Adrenal gland (tissue), 12 donors: ENCODE data around the gene RNU6-9. TPM values are rescaled to one million over a fixed set of nuclear protein-coding genes. Genes with fewer than 3 reads are reported as not detected.

ENCODE experiments used
- DNase-seq, 7 donors: peaks; one replicate each; pipeline ENCODE4 v3.0.0-alpha.2; 2019 to 2020
- H3K27ac ChIP-seq, 5 donors: fragments of 200-600 bp; sonication (generic) in 4 of 5; 1 replicate in 3 of 5; 2 replicates in 2 of 5; pipeline versions ENCODE4 v1.5.1 to v1.8.0; 2016 to 2020; ENCODE audit warnings: mild to moderate bottlenecking in 1 of 5
- H3K27me3 ChIP-seq: fragments of 200-600 bp; 2 replicates; pipeline ENCODE4 v1.8.0; 2021
- H3K36me3 ChIP-seq, 2 donors: fragments of 200-600 bp; replicated peaks in 1 of 2; 1 replicate in 1 of 2; 2 replicates in 1 of 2; pipeline versions ENCODE4 v1.5.1 to v1.8.0; 2018 to 2022
- H3K4me1 ChIP-seq, 2 donors: fragments of 200-600 bp; replicated peaks in 1 of 2; 1 replicate in 1 of 2; 2 replicates in 1 of 2; pipeline versions ENCODE4 v1.5.1 to v1.8.0; 2018 to 2021
- H3K4me3 ChIP-seq, 4 donors: fragments of 200-600 bp; sonication (generic) in 3 of 4; one replicate each; pipeline ENCODE4 v1.5.1; 2016 to 2018
- H3K9me3 ChIP-seq, 3 donors: fragments of 200-600 bp; sonication (generic) in 1 of 3; replicated peaks in 1 of 3; 1 replicate in 2 of 3; 2 replicates in 1 of 3; pipeline versions ENCODE4 v1.5.1 to v1.8.0; 2016 to 2021
- POLR2A ChIP-seq, 2 donors: fragments of 450-650 bp; IDR thresholded peaks; one replicate each; pipeline ENCODE4 v1.6.1; 2017; ENCODE audit warnings: antibody characterized with exemption in 2 of 2, mild to moderate bottlenecking in 2 of 2, moderate library complexity in 1 of 2
- WGBS, 4 donors: extraction: QIAGEN DNeasy Blood & Tissue Kit in 2 of 4; methylation state at CpG; one replicate each; pipeline versions ENCODE4 v1.1.5 to v1.1.7; 2013 to 2017; 5-methylcytosine and 5-hydroxymethylcytosine counted together
- intact Hi-C, 2 donors: fragments of 100-400 bp; cut with DNase I; formaldehyde crosslinking; loops; one replicate each; pipeline versions ENCODE4 v1.14.1 to v1.15.0; 2022 to 2023
- polyA plus RNA-seq, 3 donors: library from polyadenylated mRNA; stranded (reverse); fragments of 200-250 nt in 2 of 3; fragments of 350-450 nt in 1 of 3; fragmentation: Illumina TruSeq in 1 of 3; extraction: RNeasy Lipid Tissue Mini Kit (QIAGEN cat#74804) in 1 of 3; gene quantifications; one replicate each; pipeline ENCODE4 v1.2.3, GENCODE V29; 2013 to 2014
- total RNA-seq, 9 donors: library from RNA; depleted of rRNA in 4 of 9; stranded (reverse); fragments of >200 nt in 4 of 9; fragments of 120-200 nt in 1 of 9; fragmentation: NEBNext Ultra II Directional in 1 of 9; extraction: Animal tissue kit (Norgen Biotek cat#: 25700) in 1 of 9; gene quantifications; one replicate each; pipeline versions ENCODE4 v1.1.0 to v1.2.4, GENCODE V29; 2013 to 2023
- TF ChIP-seq, protein P1 (sequence below), 6 experiments: fragments of 450-650 bp in 4 of 6; fragments of 200-600 bp in 2 of 6; sonication (generic) in 1 of 6; IDR thresholded peaks; 1 replicate in 5 of 6; 2 replicates in 1 of 6; pipeline versions ENCODE4 v1.5.1 to v1.8.0; 2016 to 2021; ENCODE audit warnings: antibody characterized with exemption in 6 of 6, mild to moderate bottlenecking in 2 of 6, moderate library complexity in 1 of 6
- donor health status: healthy with polysubstance abuse.
- donor health status: Bipolar disorder and iron deficiency.
- donor health status: DM: yes; HTN: yes; CAD: no.
- donor health status: DM: no; HTN: no; CAD: no.
- donor health status: DM: no; HTN: no; CAD: no.
- donor health status: DM: yes; HTN: yes; CAD: no.

Gene RNU6-9
- total and polyA plus RNA-seq, 12 donors: not detected

DNA sequence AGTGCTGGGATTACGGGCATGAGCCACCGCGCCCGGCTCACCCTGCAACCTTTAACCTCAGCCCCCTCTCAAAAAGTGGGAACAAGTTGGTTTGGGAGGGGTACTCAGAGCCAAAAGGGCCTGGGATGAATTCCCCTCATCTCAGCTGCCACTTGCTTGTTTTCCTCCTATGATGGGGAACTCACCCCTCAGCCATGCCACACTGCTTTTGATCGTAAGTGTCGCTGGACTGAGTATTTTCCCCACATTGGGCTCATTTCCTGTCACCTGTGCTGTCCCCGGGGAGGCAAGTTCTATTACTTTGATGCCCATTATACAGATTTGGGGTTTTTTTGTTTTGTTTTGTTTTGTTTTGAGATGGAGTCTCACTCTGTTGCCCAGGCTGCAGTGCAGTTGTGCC lies 13.2 kb downstream of the RNU6-9 start:
- WGBS, 4 donors: 93 to 98% (median 97%) methylated on average over 5 to 7 of the region's 7 CpGs
- DNase-seq: no peak
- Histone ChIP-seq H3K4me3 (no peak overlapping the region), H3K27me3 (no peaks in the 10 kb centered on the region), H3K36me3 (no peaks in the 10 kb centered on the region), H3K27ac (no peak overlapping the region), H3K4me1 (peaks cover 3 to 10% of the 10 kb centered on the region in 2 donors), H3K9me3 (no peaks in the 10 kb centered on the region)
- intact Hi-C loops: no loop called here
- TF ChIP-seq, protein P1, sequence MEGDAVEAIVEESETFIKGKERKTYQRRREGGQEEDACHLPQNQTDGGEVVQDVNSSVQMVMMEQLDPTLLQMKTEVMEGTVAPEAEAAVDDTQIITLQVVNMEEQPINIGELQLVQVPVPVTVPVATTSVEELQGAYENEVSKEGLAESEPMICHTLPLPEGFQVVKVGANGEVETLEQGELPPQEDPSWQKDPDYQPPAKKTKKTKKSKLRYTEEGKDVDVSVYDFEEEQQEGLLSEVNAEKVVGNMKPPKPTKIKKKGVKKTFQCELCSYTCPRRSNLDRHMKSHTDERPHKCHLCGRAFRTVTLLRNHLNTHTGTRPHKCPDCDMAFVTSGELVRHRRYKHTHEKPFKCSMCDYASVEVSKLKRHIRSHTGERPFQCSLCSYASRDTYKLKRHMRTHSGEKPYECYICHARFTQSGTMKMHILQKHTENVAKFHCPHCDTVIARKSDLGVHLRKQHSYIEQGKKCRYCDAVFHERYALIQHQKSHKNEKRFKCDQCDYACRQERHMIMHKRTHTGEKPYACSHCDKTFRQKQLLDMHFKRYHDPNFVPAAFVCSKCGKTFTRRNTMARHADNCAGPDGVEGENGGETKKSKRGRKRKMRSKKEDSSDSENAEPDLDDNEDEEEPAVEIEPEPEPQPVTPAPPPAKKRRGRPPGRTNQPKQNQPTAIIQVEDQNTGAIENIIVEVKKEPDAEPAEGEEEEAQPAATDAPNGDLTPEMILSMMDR (IDR thresholded peaks at IDR 0.05): no peak
- TF ChIP-seq POLR2A (IDR thresholded peaks at IDR 0.05): no peak

DNA sequence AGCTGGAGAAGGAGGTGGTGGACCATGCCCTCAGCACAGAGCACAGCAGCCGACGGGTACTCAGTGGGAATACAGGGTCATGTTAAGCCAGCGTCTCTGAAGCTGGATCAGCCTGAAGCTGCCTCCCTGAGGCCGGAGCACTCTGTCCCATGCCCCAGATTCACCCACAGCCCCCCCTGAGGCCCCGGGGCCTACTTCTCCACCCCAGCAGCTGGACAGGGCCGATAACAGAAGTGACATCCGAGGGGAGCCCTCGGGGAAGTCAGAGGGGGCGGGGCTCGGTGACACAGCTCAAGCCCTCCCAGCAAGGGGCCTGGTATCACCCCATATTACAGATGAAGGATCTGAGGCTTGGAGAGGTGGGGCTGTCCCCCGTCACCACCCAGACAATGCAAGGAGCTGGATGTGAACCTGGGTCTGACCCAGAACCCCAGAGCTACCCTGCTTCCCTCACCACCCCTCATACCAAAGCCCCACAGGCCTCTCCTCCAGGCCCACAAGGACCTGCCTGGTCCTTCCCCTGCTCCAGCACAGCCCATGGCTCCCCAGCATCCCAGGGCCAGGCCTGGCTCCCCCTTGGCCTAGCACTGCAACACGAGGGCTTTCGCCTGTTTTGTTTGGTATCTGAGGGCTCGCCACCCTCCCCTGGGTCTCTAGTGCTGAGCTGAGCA lies 14.0 kb downstream of the RNU6-9 start:
- Histone ChIP-seq H3K27me3 (no peaks in the 10 kb centered on the region), H3K27ac (no peak overlapping the region), H3K4me3 (no peak overlapping the region), H3K36me3 (no peaks in the 10 kb centered on the region), H3K4me1 (peaks cover 3 to 12% of the 10 kb centered on the region in 2 donors), H3K9me3 (no peaks in the 10 kb centered on the region)
- WGBS, 4 donors: 72 to 100% (median 74%) methylated on average over 1 to 14 of the region's 14 CpGs
- intact Hi-C loops: no loop called here
- TF ChIP-seq, protein P1 (IDR thresholded peaks at IDR 0.05): no peak
- TF ChIP-seq POLR2A (IDR thresholded peaks at IDR 0.05): no peak
- DNase-seq: no peak

DNA sequence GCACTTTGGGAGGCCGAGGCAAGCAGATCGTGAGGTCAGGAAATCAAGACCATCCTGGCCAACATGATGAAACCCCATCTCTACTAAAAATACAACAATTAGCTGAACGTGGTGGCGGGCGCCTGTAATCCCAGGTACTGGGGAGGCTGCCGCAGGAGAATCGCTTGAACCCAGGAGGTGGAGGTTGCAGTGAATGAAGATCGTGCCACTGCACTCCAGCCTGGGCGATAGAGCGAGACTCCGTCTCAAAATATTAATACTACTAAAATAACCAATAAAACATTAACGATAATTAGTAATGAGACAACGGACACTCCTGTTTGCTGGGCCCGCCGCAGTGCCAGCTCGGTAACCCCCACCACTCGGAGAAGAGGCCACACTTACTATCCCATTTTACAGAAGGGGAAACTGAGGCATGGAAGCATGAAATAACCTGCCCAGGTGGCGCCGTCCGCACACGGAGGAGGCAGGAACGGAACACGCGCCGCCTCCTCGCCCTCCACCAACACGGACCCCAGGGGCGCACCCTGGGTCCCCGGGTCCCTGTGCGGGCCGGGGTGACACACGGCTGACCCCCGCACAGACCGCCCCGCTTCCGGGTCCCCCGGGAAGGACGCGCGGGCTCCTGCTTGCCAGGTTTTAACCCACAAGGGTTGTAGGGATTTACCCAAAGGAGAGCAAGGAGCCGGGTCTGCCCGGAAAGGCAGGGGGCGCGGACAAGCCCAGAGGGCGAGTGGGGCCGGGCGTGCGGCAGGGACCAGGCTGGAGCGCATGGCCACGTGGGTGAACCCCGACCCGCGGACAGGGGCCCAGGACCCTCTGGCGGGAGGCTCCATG lies 18.1 kb downstream of the RNU6-9 start:
- Histone ChIP-seq H3K27me3 (no peaks in the 10 kb centered on the region), H3K4me1 (peaks cover 3 to 11% of the 10 kb centered on the region in 2 donors), H3K36me3 (no peaks in the 10 kb centered on the region), H3K4me3 (no peak overlapping the region), H3K9me3 (no peaks in the 10 kb centered on the region), H3K27ac (no peak overlapping the region)
- no peak for TF ChIP-seq POLR2A (IDR thresholded peaks at IDR 0.05)
- TF ChIP-seq, protein P1 (IDR thresholded peaks at IDR 0.05): no peak
- DNase-seq: peak in 1 of 7 donors; percentile 35
- intact Hi-C loops: no loop called here
- 76 to 96% (median 84%) methylated on average over 30 to 54 of the region's 54 CpGs for WGBS, 4 donors
